ES-I3 (cell line): ENCODE data around the gene FBXO33.
"Not testable (repeated sequence)": the region's sequence is repeated elsewhere in the genome, so short reads cannot be mapped to it uniquely, and the experiment has no call there.

Experiments
- H3K36me3 ChIP-seq: 2 replicates; pipeline ENCODE4 v1.6.1; 2013; ENCODE audit warnings: mild to moderate bottlenecking, low read length, control low read depth, moderate library complexity; ENCODE audit not compliant: insufficient read depth
- H3K4me1 ChIP-seq: 2 replicates; pipeline ENCODE4 v1.6.1; 2013; ENCODE audit warnings: mild to moderate bottlenecking, control low read depth, low read length; ENCODE audit not compliant: insufficient read depth
- H3K9ac ChIP-seq: 2 replicates; pipeline ENCODE4 v1.6.1; 2013; ENCODE audit warnings: low read depth, mild to moderate bottlenecking, low read length, moderate library complexity
- H3K9me3 ChIP-seq: 2 replicates; pipeline ENCODE4 v1.6.1; 2013; ENCODE audit warnings: mild to moderate bottlenecking, low read length, moderate library complexity; ENCODE audit not compliant: control insufficient read depth, insufficient read depth

Gene FBXO33

GRCh38 chr14:39370415-39370814 is 61.8 kb downstream of the FBXO33 start:
- H3K9me3 ChIP-seq = no peaks in the 10 kb centered on the region
- H3K36me3 ChIP-seq = no peaks in the 10 kb centered on the region
- no peak overlapping the region for H3K9ac ChIP-seq
- peaks cover 13% of the 10 kb centered on the region for H3K4me1 ChIP-seq

- H3K36me3 ChIP-seq = no peaks in the 10 kb centered on the region
Observed at GRCh38 chr14:39369029-39369428, 63.2 kb downstream of the FBXO33 start.

GRCh38 chr14:39368261-39368959 is 63.8 kb downstream of the FBXO33 start:
- H3K36me3 ChIP-seq = no peaks in the 10 kb centered on the region
- no peak overlapping the region for H3K9ac ChIP-seq
- peaks cover 13% of the 10 kb centered on the region for H3K4me1 ChIP-seq
- no peaks in the 10 kb centered on the region for H3K9me3 ChIP-seq

More at GRCh38 chr14:39369029-39369428, 63.2 kb downstream of the FBXO33 start:
- Histone ChIP-seq H3K4me1 (peaks cover 13% of the 10 kb centered on the region), H3K9me3 (no peaks in the 10 kb centered on the region), H3K9ac (no peak overlapping the region)

- no peaks in the 10 kb centered on the region for H3K36me3 ChIP-seq
- peaks cover 13% of the 10 kb centered on the region for H3K4me1 ChIP-seq
- no peak overlapping the region for H3K9ac ChIP-seq
- H3K9me3 ChIP-seq = no peaks in the 10 kb centered on the region
Observed at GRCh38 chr14:39367387-39367751, 64.9 kb downstream of the FBXO33 start.

GRCh38 chr14:39366460-39367386 is 65.5 kb downstream of the FBXO33 start:
- Histone ChIP-seq H3K36me3 (no peaks in the 10 kb centered on the region), H3K4me1 (peaks cover 13% of the 10 kb centered on the region), H3K9ac (no peak overlapping the region), H3K9me3 (no peaks in the 10 kb centered on the region)

GRCh38 chr14:39365354-39365753 is 66.9 kb downstream of the FBXO33 start:
- Histone ChIP-seq H3K9ac (no peak overlapping the region), H3K4me1 (peaks cover 13% of the 10 kb centered on the region), H3K9me3 (no peaks in the 10 kb centered on the region), H3K36me3 (no peaks in the 10 kb centered on the region)

- Histone ChIP-seq H3K9me3 (no peaks in the 10 kb centered on the region), H3K36me3 (no peaks in the 10 kb centered on the region), H3K4me1 (peaks cover 13% of the 10 kb centered on the region), H3K9ac (no peak overlapping the region)
Observed at GRCh38 chr14:39364509-39364908, 67.7 kb downstream of the FBXO33 start.

GRCh38 chr14:39361556-39361955 is 70.7 kb downstream of the FBXO33 start:
- H3K36me3 ChIP-seq, H3K9me3 ChIP-seq, H3K9ac ChIP-seq, H3K4me1 ChIP-seq: not testable (repeated sequence)

GRCh38 chr14:39360316-39360715 is 71.9 kb downstream of the FBXO33 start:
- H3K9me3 ChIP-seq = peaks cover 3% of the 10 kb centered on the region; the same call in 1 of the 2 replicates
- H3K4me1 ChIP-seq = no peaks in the 10 kb centered on the region
- no peaks in the 10 kb centered on the region for H3K36me3 ChIP-seq
- no peak overlapping the region for H3K9ac ChIP-seq

- not testable (repeated sequence) for H3K9ac ChIP-seq, H3K9me3 ChIP-seq, H3K36me3 ChIP-seq, H3K4me1 ChIP-seq
Observed at GRCh38 chr14:39359069-39359468, 73.2 kb downstream of the FBXO33 start.

GRCh38 chr14:39351708-39352107 is 80.5 kb downstream of the FBXO33 start:
- H3K9me3 ChIP-seq = no peaks in the 10 kb centered on the region
- no peaks in the 10 kb centered on the region for H3K36me3 ChIP-seq
- H3K4me1 ChIP-seq = no peaks in the 10 kb centered on the region
- H3K9ac ChIP-seq = no peak overlapping the region

- Histone ChIP-seq H3K9me3 (no peaks in the 10 kb centered on the region), H3K36me3 (no peaks in the 10 kb centered on the region), H3K4me1 (no peaks in the 10 kb centered on the region), H3K9ac (no peak overlapping the region)
Observed at GRCh38 chr14:39350866-39351265, 81.4 kb downstream of the FBXO33 start.
